HG02938 (cell line): Measurements from ENCODE around the gene SLC43A2.

Source experiments
- ATAC-seq: cut with Tn5 transposase; IDR thresholded peaks from one replicate; pipeline ENCODE4 v1.9.1; 2021; ENCODE audit warnings: mild to moderate bottlenecking, moderate library complexity; ENCODE audit not compliant: unreplicated experiment

SLC43A2 gene

DNA sequence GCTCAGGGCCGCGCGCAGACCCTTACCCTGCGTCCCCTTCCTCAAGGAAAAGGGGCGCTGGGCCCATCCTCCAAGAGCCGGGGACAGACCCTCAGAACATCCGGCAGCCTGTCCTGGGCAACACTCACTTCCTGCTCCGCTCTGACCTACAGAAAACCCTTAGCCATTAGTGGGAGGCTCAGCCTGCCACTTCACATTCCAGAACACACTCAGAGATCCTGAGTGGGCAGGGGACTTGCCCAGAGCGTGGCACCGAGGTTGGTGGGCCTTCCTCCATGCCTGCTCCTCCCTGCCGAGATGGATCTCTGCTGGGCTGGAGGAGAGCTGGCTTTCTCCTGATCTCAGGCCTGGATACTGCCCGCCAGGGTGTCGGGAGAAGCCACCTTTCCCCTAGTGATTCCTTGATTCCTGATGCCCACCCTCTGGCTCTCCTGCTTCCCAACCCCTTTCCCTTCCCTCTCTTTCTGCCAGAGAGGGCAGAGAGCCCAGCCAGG, 15.4 kb upstream of the SLC43A2 start:
- no peak for ATAC-seq

- ATAC-seq = no peak
These were observed 14.8 kb upstream of the SLC43A2 start for GRCh38 chr17:1643293-1643998.

DNA sequence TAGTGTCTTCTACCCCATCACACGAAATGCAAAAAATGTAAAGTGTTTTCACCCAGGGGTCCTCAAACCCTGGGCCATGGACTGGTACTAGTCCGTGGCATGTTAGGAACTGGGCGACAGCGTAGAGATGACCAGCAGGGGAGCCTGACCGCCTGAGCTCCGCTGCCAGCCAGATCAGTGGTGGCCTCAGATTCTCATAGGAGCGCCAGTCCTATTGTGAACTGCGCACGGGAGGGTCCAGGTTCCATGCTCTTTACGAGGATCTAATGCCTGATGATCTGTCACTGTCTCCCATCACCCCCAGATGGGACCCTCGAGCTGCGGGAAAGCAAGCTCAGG, 12.4 kb upstream of the SLC43A2 start:
- ATAC-seq = no peak

- no peak for ATAC-seq
These were observed 11.9 kb upstream of the SLC43A2 start for GRCh38 chr17:1640329-1641064.

GRCh38 chr17:1639549-1640180, 11.0 kb upstream of the SLC43A2 start:
- ATAC-seq = no peak

DNA sequence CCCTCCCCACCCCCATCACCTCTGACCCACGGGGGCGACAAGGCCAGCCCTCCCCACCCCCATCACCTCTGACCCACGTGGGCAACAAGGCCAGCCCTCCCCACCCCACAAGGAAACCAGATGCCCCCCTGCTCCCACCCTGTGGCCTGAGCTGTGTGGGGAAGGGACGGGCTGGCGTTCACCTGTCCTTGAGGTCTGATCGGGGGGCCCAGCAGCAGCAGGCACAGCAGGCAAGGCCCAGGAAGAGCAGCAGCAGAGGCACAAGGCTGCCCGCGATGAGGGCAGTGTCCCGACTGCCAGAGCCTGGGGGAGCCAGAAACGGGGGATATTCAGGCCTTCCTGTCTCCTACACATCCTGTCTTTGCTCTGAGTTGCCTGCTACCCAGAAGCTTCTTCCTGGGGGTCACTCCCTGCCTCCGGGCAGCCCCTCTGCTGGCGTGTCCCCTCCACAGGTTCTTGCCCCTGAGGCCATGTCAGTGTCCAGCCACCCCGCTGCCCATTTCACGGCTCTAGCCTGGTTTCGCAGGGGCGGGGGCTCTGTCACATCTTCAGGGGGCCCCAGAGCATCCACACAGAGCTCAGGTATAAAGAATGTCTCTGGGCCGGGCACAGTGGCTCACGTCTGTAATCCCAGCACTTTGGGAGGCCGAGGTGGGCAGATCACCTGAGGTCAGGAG, 10.1 kb upstream of the SLC43A2 start:
- ATAC-seq = no peak

- ATAC-seq = no peak
These were observed 9.5 kb upstream of the SLC43A2 start for GRCh38 chr17:1638171-1638590.

- ATAC-seq = no peak
These were observed 8.2 kb upstream of the SLC43A2 start for GRCh38 chr17:1636732-1637285.

DNA sequence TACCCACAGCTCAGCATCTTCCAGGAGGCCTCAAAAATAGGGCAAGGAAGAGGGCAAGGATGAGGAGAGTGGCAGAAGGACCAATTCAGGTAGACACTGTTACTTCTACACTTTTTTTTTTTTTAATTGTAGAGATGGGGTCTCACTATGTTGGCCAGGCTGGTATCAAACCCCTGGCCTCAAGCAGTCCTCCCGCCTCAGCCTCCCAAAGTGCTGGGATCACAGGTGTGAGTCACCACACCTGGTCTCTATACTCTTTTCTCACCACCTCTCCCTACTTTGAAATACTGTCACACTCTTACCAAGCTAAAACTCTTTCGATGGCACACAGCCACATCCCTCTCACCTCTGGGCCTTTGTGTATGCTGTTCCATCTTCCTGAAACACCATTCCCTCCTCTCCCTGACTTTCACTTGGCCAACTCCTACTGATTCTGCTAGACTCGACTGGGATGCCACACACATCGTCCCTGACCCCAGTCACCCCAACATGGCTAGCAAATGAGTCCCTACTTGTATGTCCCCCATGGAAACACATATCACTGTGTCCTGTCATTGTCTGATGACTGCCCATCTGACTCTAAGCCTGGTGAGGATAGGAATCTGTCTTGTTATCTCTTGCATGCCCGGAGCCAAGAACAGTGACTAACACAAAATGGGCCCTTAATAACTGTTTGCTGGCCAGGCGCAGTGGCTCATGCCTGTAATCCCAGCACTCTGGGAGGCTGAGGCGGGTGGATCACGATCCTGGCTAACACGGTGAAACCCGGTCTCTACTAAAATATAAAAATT, 7.2 kb upstream of the SLC43A2 start:
- ATAC-seq = no peak

- no peak for ATAC-seq
These were observed 6.4 kb upstream of the SLC43A2 start for GRCh38 chr17:1634841-1635650.

DNA sequence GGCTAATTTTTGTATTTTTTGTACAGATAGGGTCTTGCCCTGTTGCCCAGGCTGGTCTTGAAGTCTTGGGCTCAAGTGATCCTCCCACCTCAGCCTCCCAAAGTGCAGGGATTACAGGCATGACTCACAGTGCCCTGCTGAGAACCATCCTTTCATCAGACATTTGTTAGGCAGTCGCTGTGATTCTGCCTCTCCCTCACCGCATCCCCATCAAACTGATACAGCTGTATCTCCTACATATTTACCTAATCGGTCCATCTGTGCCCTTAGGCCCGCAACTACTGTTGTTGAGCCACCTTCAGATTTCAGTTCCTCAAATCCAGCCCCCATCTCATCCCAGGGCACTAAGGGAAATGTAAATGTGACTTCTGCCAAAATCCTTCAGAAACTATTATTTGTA, 2.0 kb upstream of the SLC43A2 start:
- ATAC-seq = no peak

GRCh38 chr17:1629504-1630310, 1.1 kb upstream of the SLC43A2 start:
- ATAC-seq = no peak

GRCh38 chr17:1628856-1629503, 346 bp upstream of the SLC43A2 start:
- ATAC-seq = peak; percentile 49

- no peak for ATAC-seq
These were observed 1.3 kb downstream of the SLC43A2 start for GRCh38 chr17:1627182-1627981.

- no peak for ATAC-seq
These were observed 2.3 kb downstream of the SLC43A2 start for GRCh38 chr17:1626333-1626732.

DNA sequence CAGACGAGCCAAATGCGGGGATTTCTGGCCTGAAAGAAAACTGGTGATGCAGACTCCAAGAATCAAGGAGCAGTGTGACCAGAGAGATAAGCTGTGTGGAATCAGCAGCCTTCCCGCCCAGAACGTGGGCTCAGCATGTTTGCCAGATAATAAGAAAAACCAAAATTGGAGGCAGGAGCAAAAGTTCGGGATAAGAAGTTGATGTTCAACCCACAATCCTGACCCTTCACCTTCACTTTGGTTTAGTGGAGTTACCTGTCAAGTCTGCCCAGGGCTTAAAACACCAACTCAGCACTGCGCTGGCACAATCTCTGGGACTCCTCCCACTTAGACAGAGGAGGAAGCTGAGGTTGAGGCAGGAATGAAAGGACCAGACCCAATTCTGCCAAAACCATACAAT, 3.1 kb downstream of the SLC43A2 start:
- no peak for ATAC-seq

DNA sequence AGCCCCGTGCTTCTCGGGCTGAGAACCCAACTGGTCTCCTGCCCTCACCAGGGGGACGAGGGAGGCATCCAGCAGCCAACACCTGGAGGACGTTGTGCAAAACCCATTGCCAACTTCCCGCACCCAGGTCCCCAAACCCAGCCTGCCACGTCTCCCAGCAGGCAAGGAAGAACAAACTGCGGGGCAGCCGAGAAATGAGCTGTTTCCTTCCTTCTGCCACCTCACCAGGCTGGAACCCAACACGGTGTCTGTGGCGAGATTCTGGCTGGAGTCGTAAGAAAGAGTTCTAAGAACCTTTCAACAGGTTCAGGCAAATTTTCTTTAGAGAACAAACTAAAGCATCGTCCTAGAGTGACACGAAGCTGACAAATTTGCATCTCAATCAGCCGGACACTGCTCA, 3.6 kb downstream of the SLC43A2 start:
- no peak for ATAC-seq
